HG03565 (cell line): ENCODE results near the gene MIB2.
A peak's percentile ranks its signal among the peaks of the same experiment; 100 is the strongest.
"Not testable (repeated sequence)": the region's sequence is repeated elsewhere in the genome, so short reads cannot be mapped to it uniquely, and the experiment has no call there.

ENCODE experiments used
- ATAC-seq: cut with Tn5 transposase; IDR thresholded peaks from one replicate; pipeline ENCODE4 v1.9.1; 2021; ENCODE audit warnings: mild to moderate bottlenecking, moderate library complexity; ENCODE audit not compliant: unreplicated experiment

The MIB2 gene

DNA sequence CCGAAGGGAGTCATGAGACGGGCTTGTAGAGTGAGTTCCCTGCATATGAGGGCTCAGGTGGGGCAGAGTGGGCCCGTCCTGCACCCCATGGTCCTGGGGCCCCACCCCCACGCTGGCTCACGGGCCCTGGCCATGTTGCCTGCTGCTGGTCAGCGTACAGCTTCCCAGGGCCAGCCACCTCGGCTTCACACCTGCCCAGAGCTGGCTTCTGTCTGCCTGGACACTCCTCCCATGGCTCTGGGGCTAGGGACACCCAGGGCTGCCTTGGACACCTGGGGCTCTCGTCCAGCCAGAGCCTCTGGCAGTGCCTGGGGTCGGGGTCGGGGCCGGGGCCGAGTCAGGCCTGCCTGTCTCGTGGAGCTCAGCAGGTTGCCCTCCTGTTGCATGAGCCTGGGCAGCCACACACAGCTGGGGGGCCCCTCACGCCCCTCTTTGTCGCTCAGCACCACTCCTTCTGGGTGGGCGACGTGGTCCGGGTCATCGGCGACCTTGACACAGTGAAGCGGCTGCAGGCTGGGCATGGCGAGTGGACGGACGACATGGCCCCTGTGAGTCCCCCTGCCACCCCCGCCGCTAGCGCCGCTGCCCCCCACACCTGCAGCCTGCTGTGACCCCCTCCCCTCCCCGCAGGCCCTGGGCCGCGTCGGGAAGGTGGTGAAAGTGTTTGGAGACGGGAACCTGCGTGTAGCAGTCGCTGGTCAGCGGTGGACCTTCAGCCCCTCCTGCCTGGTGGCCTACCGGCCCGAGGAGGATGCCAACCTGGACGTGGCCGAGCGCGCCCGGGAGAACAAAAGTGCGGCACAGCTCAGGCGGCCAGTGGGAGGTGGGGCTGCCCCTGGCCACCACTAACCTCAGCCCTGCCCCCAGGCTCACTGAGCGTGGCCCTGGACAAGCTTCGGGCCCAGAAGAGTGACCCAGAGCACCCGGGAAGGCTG lies 11.2 kb downstream of the MIB2 start:
- no peak for ATAC-seq

- ATAC-seq = no peak
Measured at GRCh38 chr1:1627261-1627828, 12.0 kb downstream of the MIB2 start.

DNA sequence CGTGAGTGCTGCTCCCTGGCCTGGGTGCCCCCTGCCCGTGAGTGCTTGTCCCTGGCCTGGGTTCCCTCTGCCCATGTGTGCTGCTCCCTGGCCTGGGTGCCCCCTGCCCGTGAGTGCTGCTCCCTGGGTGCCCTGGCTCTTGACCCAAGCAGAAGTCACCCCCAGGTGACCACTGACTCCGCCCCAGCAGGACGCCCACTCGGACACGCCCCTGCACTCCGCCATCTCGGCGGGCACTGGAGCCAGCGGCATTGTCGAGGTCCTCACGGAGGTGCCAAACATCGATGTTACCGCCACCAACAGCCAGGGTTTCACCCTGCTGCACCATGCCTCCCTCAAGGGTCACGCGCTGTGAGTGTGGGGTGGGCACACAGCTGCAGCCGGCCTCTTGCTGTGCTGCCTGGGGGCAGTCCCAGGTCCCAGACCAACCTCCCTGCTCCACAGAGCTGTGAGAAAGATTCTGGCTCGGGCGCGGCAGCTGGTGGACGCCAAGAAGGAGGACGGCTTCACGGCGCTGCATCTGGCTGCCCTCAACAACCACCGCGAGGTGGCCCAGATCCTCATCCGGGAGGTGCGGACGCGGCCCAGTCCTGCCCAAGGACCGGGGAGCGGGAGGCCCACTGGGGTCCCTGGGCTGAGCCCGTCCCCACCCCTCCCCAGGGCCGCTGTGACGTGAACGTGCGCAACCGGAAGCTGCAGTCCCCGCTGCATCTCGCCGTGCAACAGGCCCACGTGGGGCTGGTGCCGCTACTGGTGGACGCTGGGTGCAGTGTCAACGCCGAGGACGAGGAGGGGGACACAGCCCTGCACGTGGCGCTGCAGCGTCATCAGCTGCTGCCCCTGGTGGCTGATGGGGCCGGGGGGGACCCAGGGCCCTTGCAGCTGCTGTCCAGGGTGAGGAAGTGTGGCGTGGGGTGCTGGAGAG lies 12.8 kb downstream of the MIB2 start:
- ATAC-seq = no peak

- ATAC-seq = no peak
Measured at GRCh38 chr1:1628754-1629429, 13.6 kb downstream of the MIB2 start.

DNA sequence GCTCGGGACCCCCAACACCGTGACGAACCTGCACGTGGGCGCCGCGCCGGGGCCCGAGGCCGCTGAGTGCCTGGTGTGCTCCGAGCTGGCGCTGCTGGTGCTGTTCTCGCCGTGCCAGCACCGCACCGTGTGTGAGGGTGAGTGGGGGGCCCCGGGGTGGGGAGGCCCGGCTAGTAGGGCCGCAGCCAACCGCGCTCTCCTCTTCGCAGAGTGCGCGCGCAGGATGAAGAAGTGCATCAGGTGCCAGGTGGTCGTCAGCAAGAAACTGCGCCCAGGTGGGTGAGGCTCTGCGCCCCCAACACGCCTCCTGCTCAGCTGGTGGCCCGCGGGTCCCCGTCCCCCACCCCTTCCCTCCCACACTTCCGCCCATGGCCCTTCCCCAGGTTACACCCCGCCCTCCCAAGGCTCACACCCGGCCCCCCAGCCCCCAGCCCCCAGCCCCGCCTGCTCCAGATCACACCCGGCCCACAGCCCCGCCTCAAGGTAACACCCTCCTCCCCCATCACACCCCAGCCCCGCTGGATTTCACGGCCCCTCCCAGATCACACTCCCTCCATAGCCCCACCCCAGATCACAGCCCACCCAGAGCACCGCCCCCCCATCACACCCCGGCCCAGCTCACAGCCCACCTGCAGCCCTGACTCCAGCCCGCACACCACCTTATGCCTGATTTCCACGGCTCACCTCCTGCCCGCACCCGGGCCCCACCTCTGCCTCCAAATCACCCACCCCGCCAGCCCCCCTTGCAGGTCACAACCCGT lies 14.3 kb downstream of the MIB2 start:
- ATAC-seq = no peak

DNA sequence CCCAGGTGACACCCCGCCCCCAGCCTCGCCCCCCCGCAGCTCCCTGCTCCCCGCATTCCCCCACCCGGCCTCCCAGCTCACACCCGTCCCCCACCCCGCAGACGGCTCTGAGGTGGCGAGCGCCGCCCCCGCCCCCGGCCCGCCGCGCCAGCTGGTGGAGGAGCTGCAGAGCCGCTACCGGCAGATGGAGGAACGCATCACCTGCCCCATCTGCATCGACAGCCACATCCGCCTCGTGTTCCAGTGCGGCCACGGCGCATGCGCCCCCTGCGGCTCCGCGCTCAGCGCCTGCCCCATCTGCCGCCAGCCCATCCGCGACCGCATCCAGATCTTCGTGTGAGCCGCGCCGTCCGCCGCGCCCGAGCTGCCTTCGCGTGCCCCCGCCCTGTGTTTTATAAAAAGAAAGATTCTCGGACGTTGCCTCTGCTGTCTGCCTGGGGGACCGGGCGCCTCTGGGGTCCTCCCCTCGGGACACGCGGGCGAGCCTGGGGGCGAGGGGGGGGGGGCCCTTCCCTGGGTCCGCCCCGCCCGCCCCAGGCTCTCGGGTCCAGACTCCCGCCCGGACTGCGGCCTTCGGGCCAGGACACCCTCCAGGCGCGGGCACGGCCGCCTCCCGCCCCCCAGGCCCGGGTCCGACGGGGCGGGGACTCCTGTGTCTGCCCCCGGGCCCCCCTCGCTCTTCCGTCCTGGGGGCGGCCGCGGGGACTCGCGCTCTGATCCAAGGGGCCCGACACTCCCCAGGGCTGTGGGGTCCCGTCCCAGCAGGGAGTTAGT lies 15.1 kb downstream of the MIB2 start:
- peak; percentile 55 for ATAC-seq

DNA sequence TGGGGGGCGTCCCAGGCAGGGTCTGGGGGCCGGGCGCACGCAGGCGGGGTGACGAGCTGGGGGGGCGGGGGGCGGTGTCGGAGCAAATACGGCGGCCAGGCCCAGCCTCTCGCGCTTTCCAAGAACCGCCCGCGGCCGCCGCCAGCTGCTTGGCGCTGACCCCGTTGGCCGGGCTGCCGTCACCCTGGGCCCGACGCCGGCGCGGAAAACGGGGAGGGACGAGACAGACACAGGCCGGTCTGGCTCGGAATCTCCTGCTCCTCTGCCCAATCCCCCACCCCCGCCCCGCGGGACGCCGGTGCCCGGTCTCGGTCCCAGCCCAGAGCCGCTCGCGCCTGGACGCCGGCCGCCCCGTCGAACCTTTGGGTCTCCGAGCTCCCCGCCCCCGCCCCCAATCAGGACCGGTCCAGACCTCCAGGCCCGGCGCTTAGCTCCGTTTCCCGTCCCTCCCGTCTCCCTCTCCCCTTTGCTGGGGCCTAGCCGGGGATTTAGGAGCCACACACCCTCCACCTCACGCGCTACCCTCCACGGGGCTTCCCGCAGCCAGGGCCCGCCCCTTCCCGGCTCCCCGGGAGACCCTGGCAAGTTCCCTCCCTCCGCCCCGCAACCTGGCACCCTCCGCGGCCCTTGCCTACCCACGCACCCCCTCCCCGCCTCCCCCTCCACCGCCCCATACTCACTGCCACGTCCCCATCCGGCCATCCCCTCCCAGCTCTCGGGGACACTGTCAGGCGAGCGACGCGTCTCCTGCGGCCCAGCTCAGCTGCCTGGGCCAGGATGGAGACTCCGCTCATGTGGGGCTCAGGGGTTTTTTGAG lies 15.9 kb downstream of the MIB2 start:
- ATAC-seq = no peak

GRCh38 chr1:1631782-1632420 lies 16.6 kb downstream of the MIB2 start, which contains the start of gene MMP23B:
Gene MMP23B (plus strand): TSS chr1:1632173. CDS start chr1:1632219, 46 bp downstream.
- no peak for ATAC-seq

- ATAC-seq = not testable (repeated sequence)
Measured at GRCh38 chr1:1633409-1633808, 18.1 kb downstream of the MIB2 start.

GRCh38 chr1:1634613-1635012 lies 19.3 kb downstream of the MIB2 start:
- ATAC-seq = not testable (repeated sequence)

DNA sequence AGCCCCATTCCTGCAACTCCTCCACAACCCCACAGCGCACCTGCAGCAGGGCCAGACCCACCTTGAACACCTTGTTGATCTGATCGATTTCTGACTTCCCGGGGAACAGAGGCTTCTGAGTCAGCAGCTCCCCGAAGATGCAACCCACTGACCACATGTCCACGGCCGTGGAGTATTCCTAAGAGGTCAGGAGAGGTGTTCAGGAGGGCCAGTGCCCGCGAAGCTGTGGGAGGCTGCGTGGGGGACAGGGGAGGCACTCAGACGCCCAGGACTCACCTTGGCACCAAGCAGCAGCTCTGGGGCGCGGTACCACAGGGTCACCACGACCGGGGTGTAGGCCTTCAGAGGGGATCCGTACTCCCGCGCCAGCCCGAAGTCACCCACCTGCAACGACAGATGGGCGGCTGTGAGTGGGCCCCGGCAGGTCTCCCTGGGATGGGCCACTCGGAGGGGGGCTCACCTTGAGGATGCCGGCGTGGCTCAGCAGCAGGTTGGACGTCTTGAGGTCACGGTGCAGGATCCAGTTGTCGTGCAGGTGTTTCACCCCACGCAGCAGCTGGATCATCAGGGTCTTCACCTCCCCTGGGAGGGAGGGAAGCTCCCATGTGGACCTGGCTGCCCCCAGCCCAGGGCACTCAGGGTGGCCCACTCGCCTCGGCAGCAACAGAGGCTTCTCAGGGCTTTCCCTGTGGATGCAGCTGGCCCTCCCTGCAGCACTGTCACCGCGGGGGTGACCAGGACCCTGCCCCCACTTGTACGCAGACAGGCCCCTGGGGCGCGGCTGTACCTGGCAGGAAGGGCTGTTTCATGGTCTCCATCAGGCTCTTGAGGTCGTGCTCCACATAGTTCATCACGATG lies 21.6 kb downstream of the MIB2 start:
- not testable (repeated sequence) for ATAC-seq

GRCh38 chr1:1637479-1637875 lies 22.2 kb downstream of the MIB2 start:
- not testable (repeated sequence) for ATAC-seq

GRCh38 chr1:1638528-1638927 lies 23.2 kb downstream of the MIB2 start:
- ATAC-seq = not testable (repeated sequence)

- ATAC-seq = not testable (repeated sequence)
Measured at GRCh38 chr1:1639368-1639767, 24.1 kb downstream of the MIB2 start.

DNA sequence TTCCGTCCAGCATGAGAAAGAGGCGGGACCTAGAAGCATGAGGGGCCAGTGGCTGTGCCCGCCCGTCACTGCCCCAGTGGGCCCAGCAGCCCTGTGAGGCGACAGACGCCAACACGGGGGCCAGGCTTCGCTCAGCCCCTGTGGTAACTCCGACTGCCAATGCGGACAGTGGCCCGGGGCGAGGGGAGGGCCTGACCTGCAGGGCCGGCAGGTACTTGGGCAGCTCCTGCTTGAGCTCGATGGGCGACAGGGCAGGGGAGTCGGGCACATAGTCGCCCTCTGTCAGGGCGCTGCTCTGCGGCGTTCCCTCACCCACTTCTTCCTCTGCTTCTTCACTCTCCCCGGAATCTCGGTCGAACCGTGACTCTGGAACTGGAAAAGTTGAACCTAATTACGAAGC lies 24.8 kb downstream of the MIB2 start:
- not testable (repeated sequence) for ATAC-seq

DNA sequence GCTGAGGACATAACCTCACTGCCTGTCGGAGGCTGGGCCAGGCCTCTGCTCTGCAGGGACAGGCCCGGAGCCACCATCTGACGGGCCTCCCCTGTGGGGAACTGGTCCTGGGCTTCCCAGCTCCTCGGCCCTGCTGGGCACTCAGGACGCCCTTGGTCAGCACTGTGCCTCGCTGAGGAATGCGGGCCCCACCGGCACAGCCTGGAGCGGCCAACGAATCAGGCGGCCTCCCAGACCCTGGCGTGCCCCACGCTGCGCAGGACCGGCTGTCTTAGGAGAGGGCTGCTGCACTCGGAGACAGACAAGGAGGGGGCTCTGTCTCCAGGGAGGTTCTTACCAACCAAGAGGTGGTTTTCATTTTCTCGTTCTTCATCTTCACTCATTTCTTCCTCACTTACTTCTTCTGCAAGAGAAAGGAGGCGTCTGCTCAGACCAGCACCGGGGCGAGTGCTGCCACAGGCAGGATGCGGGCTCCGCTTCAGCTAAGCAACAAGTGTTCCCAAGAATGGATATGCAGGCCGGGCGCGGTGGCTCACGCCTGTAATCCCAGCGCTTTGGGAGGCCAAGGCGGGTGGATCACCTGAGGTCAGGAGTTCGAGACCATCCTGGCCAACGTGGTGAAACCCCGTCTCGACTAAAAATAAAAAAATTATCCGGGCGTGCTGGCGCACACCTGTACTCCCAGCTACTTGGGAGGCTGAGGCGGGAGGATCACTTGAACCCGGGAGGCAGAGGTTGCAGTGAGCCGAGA lies 25.6 kb downstream of the MIB2 start:
- ATAC-seq = not testable (repeated sequence)
